ENCODE measurements around the gene SLC13A2.

- no peak for TF ChIP-seq CTCF (IDR thresholded peaks at IDR 0.05)
- TF ChIP-seq POLR2A (IDR thresholded peaks at IDR 0.05): no peak
Measured at GRCh38 chr17:28477928-28478327, 4.5 kb downstream of the SLC13A2 start.

All from upper lobe of left lung (tissue), 4 donors.